ENCODE data around the gene SRP54. TPM values are rescaled to one million over a fixed set of nuclear protein-coding genes. Genes with fewer than 3 reads are reported as not detected.
"Not testable (repeated sequence)": the region's sequence is repeated elsewhere in the genome, so short reads cannot be mapped to it uniquely, and the experiment has no call there.

SRP54 gene
- polyA plus RNA-seq, 3 donors = 24.9 to 33.6 (median 25.4) TPM

DNA sequence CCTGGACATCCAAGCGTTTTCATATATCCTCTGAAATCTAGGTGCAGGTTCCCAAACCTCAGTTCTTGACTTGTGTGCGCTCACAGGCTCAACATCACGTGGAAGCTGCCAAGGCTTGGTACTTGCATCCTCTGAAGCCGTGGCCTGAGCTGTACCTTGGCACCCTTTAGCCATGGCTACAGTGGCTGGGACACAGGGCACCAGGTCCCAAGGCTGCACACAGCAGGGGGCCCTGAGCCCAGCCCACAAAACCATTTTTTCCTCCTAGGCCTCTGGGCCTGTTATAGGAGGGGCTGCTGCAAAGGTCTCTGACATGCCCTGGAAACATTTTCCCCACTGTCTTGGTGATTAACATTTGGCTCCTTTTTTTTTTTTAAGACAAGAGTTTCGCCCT is 51.6 kb downstream of the SRP54 start:
- H3K27me3 ChIP-seq (ENCODE audit: control insufficient read depth in 2 of 2, insufficient read depth in 2 of 2, low read length in 2 of 2) = no peaks in the 10 kb centered on the region
- Mint-ChIP-seq H3K27ac (no peak overlapping the region), H3K4me1 (no peaks in the 10 kb centered on the region), H3K4me3 (no peak overlapping the region), H3K9me3 (peaks cover 12 to 26% (median 23%) of the 10 kb centered on the region in 7 donors), H3K27me3 (ENCODE audit: low read depth in 3 of 3) (peaks cover 0 to 1% (median 0%) of the 10 kb centered on the region in 3 donors), H3K36me3 (peaks cover 24 to 43% of the 10 kb centered on the region in 2 donors)
- DNase-seq = no peak
- peaks cover 22 to 39% of the 10 kb centered on the region in 2 donors for H3K36me3 ChIP-seq (replicated peaks in 1 of 2; ENCODE audit: control insufficient read depth in 1 of 2, insufficient read depth in 2 of 2, low read length in 2 of 2)
- WGBS (ENCODE audit: insufficient coverage) = 100% methylated on average over 4 of the region's 5 CpGs
- no peaks in the 10 kb centered on the region for H3K4me1 ChIP-seq (ENCODE audit: control insufficient read depth in 1 of 2, insufficient read depth in 2 of 2, low read length in 2 of 2)
- no peak overlapping the region for H3K9ac ChIP-seq (ENCODE audit: insufficient read depth, low read length, poor library complexity, severe bottlenecking)
- intact Hi-C loops (cut with micrococcal nuclease) = no loop called here
- H3K9me3 ChIP-seq (replicated peaks in 1 of 2; ENCODE audit: control insufficient read depth in 1 of 2, insufficient read depth in 1 of 2, low read length in 2 of 2) = peaks cover 9 to 18% of the 10 kb centered on the region in 2 donors
- H3K4me3 ChIP-seq (replicated peaks in 1 of 3; ENCODE audit: low read depth in 2 of 3, low read length in 3 of 3) = no peak overlapping the region
- H4K20me1 ChIP-seq (ENCODE audit: insufficient read depth, low read length) = no peaks in the 10 kb centered on the region
- H2AFZ ChIP-seq (ENCODE audit: insufficient read depth, low read depth, low read length, poor library complexity, severe bottlenecking) = no peak overlapping the region
- no peaks in the 10 kb centered on the region for H3K79me2 ChIP-seq (ENCODE audit: insufficient read depth, low read length)
- TF ChIP-seq, protein P1, sequence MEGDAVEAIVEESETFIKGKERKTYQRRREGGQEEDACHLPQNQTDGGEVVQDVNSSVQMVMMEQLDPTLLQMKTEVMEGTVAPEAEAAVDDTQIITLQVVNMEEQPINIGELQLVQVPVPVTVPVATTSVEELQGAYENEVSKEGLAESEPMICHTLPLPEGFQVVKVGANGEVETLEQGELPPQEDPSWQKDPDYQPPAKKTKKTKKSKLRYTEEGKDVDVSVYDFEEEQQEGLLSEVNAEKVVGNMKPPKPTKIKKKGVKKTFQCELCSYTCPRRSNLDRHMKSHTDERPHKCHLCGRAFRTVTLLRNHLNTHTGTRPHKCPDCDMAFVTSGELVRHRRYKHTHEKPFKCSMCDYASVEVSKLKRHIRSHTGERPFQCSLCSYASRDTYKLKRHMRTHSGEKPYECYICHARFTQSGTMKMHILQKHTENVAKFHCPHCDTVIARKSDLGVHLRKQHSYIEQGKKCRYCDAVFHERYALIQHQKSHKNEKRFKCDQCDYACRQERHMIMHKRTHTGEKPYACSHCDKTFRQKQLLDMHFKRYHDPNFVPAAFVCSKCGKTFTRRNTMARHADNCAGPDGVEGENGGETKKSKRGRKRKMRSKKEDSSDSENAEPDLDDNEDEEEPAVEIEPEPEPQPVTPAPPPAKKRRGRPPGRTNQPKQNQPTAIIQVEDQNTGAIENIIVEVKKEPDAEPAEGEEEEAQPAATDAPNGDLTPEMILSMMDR (IDR thresholded peaks at IDR 0.05) = no peak
- no peak overlapping the region for H3K27ac ChIP-seq (ENCODE audit: low read depth in 1 of 2, low read length in 2 of 2)
- no peak overlapping the region for H3K4me2 ChIP-seq (replicated peaks; ENCODE audit: extremely low read depth, low read length, poor library complexity, severe bottlenecking)

DNA sequence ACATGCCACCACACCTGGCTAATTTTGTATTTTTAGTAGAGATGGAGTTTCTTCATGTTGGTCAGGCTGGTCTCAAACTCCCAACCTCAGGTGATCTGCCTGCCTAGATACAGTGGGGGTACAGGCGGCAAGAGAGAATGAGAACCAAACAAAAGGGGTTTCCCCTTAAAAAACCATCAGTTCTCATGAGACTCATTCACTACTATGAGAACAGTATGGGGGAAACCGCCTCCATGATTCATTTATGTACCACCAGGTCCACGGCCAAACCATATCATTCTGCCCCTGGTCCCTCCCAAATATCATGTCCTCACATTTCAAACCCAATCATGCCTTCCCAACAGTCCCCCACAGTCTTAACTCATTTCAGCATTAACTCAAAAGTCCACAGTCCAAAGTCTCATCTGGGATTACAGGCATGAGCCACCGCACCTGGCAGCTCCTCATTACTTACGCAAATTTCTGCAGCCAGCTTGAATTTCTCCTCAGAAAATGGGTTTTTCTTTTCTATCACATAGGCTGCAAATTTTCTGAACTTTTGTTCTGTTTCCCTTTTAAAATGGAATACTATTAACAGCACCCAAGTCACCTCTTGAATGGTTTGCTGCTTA is 52.3 kb downstream of the SRP54 start:
- H3K4me3 Mint-ChIP-seq = not testable (repeated sequence)
- 100% methylated on average over 3 of the region's 5 CpGs for WGBS (ENCODE audit: insufficient coverage)
- peak overlapping the region in 1 of 7 donors; percentile 30 for H3K27ac Mint-ChIP-seq

DNA sequence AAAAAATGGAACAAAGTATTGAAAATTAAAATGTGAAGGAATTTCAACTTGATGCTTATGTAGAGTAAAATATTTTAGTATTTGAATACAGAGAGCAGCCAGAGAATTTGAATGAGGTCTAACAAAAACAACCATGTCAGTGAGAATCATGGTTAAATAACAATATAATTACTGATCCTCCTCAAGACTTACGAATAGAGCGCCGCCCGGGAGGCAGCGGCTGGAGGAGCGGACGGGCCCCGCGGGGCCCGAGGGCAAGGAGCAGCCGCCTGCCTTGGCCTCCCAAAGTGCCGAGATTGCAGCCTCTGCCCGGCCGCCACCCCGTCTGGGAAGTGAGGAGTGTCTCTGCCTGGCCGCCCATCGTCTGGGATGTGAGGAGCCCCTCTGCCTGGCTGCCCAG is 55.5 kb downstream of the SRP54 start:
- H4K20me1 ChIP-seq (ENCODE audit: insufficient read depth, low read length); H3K4me1 Mint-ChIP-seq; H3K27me3 Mint-ChIP-seq (ENCODE audit: low read depth in 3 of 3); intact Hi-C loops (cut with micrococcal nuclease); H3K27ac Mint-ChIP-seq; H3K4me3 ChIP-seq (replicated peaks in 1 of 3; ENCODE audit: low read depth in 2 of 3, low read length in 3 of 3); H3K27me3 ChIP-seq (ENCODE audit: control insufficient read depth in 2 of 2, insufficient read depth in 2 of 2, low read length in 2 of 2); H3K27ac ChIP-seq (ENCODE audit: low read depth in 1 of 2, low read length in 2 of 2); DNase-seq; H3K4me3 Mint-ChIP-seq; H3K79me2 ChIP-seq (ENCODE audit: insufficient read depth, low read length); H3K9ac ChIP-seq (ENCODE audit: insufficient read depth, low read length, poor library complexity, severe bottlenecking); H3K4me1 ChIP-seq (ENCODE audit: control insufficient read depth in 1 of 2, insufficient read depth in 2 of 2, low read length in 2 of 2); H3K36me3 ChIP-seq (replicated peaks in 1 of 2; ENCODE audit: control insufficient read depth in 1 of 2, insufficient read depth in 2 of 2, low read length in 2 of 2); H2AFZ ChIP-seq (ENCODE audit: insufficient read depth, low read depth, low read length, poor library complexity, severe bottlenecking); H3K4me2 ChIP-seq (replicated peaks; ENCODE audit: extremely low read depth, low read length, poor library complexity, severe bottlenecking): not testable (repeated sequence)
- Mint-ChIP-seq H3K36me3 (peaks cover 11 to 15% of the 10 kb centered on the region in 2 donors), H3K9me3 (peaks cover 12 to 25% (median 20%) of the 10 kb centered on the region in 7 donors)
- no CpG with 5 or more reads among the region's 17 CpGs for WGBS (ENCODE audit: insufficient coverage)
- H3K9me3 ChIP-seq (replicated peaks in 1 of 2; ENCODE audit: control insufficient read depth in 1 of 2, insufficient read depth in 1 of 2, low read length in 2 of 2) = peaks cover 9 to 15% of the 10 kb centered on the region in 2 donors

More for the DNA sequence above, 52.3 kb downstream of the SRP54 start:
- H3K79me2 ChIP-seq (ENCODE audit: insufficient read depth, low read length); H3K27me3 Mint-ChIP-seq (ENCODE audit: low read depth in 3 of 3); H4K20me1 ChIP-seq (ENCODE audit: insufficient read depth, low read length); H3K4me1 ChIP-seq (ENCODE audit: control insufficient read depth in 1 of 2, insufficient read depth in 2 of 2, low read length in 2 of 2); H3K4me1 Mint-ChIP-seq; H3K27me3 ChIP-seq (ENCODE audit: control insufficient read depth in 2 of 2, insufficient read depth in 2 of 2, low read length in 2 of 2); H3K4me2 ChIP-seq (replicated peaks; ENCODE audit: extremely low read depth, low read length, poor library complexity, severe bottlenecking); H3K4me3 ChIP-seq (replicated peaks in 1 of 3; ENCODE audit: low read depth in 2 of 3, low read length in 3 of 3); H2AFZ ChIP-seq (ENCODE audit: insufficient read depth, low read depth, low read length, poor library complexity, severe bottlenecking); intact Hi-C loops (cut with micrococcal nuclease); DNase-seq; H3K9ac ChIP-seq (ENCODE audit: insufficient read depth, low read length, poor library complexity, severe bottlenecking); H3K27ac ChIP-seq (ENCODE audit: low read depth in 1 of 2, low read length in 2 of 2): not testable (repeated sequence)
- Histone ChIP-seq H3K36me3 (replicated peaks in 1 of 2; ENCODE audit: control insufficient read depth in 1 of 2, insufficient read depth in 2 of 2, low read length in 2 of 2) (peaks cover 16 to 34% of the 10 kb centered on the region in 2 donors), H3K9me3 (replicated peaks in 1 of 2; ENCODE audit: control insufficient read depth in 1 of 2, insufficient read depth in 1 of 2, low read length in 2 of 2) (peaks cover 9 to 18% of the 10 kb centered on the region in 2 donors)
- Mint-ChIP-seq H3K36me3 (peaks cover 20 to 37% of the 10 kb centered on the region in 2 donors), H3K9me3 (peaks cover 12 to 26% (median 23%) of the 10 kb centered on the region in 7 donors)
